Common myeloid progenitor, CD34-positive (primary cell): ENCODE data around the gene DDX54.

Experiments
- CTCF ChIA-PET: fragments of 350-600 bp; sonication (Branson Sonifier 250); formaldehyde crosslinking; loops from one replicate; lab custom pipeline; 2021; ENCODE audit warnings: antibody characterized with exemption; lab: Charles Lee
- POLR2A ChIA-PET: fragments of 350-600 bp; sonication (Branson Sonifier 250); formaldehyde crosslinking; loops from one replicate; lab custom pipeline; 2021; ENCODE audit warnings: antibody characterized with exemption; lab: Charles Lee
- DNase-seq, 3 donors: peaks; one replicate each; pipeline versions ENCODE4 v3.0.0 to v3.0.0-alpha.2; 2013
- H3K27ac ChIP-seq, 2 experiments: 1 replicate in 1 of 2; 2 replicates in 1 of 2; pipeline ENCODE4 v1.7.0; 2013; ENCODE audit warnings: inconsistent platforms in 2 of 2, low read length in 2 of 2, mild to moderate bottlenecking in 2 of 2, low read depth in 1 of 2, moderate library complexity in 1 of 2; ENCODE audit not compliant: severe bottlenecking in 2 of 2, insufficient read depth in 1 of 2, poor library complexity in 1 of 2
- H3K27me3 ChIP-seq, 5 experiments: replicated peaks in 2 of 5; 1 replicate in 3 of 5; 2 replicates in 2 of 5; pipeline versions ENCODE4 v1.6.1 to v1.7.0; 2013; ENCODE audit warnings: low read length in 4 of 5, mild to moderate bottlenecking in 2 of 5, moderate library complexity in 2 of 5, inconsistent platforms in 1 of 5; ENCODE audit not compliant: insufficient read depth in 5 of 5, control insufficient read depth in 4 of 5
- H3K36me3 ChIP-seq, 4 experiments: 1 replicate in 2 of 4; 2 replicates in 2 of 4; pipeline versions ENCODE4 v1.6.1 to v1.7.0; 2013; ENCODE audit warnings: low read length in 3 of 4, control low read depth in 1 of 4, mild to moderate bottlenecking in 1 of 4; ENCODE audit not compliant: control insufficient read depth in 4 of 4, insufficient read depth in 4 of 4
- H3K4me1 ChIP-seq, 4 experiments: 1 replicate in 3 of 4; 2 replicates in 1 of 4; pipeline versions ENCODE4 v1.6.1 to v1.7.1; 2013; ENCODE audit warnings: low read length in 3 of 4, mild to moderate bottlenecking in 3 of 4, control low read depth in 1 of 4, inconsistent platforms in 1 of 4, moderate library complexity in 1 of 4; ENCODE audit not compliant: control insufficient read depth in 4 of 4, insufficient read depth in 4 of 4; ENCODE audit errors: control extremely low read depth in 1 of 4
- H3K4me3 ChIP-seq, 7 experiments: 1 replicate in 4 of 7; 2 replicates in 3 of 7; pipeline versions ENCODE4 v1.5.1 to v1.7.0; 2013; ENCODE audit warnings: mild to moderate bottlenecking in 7 of 7, low read length in 6 of 7, moderate library complexity in 6 of 7, inconsistent platforms in 2 of 7, low read depth in 2 of 7, control low read depth in 1 of 7; ENCODE audit not compliant: insufficient read depth in 4 of 7, control insufficient read depth in 1 of 7; ENCODE audit errors: extremely low read depth in 1 of 7
- H3K9me3 ChIP-seq, 5 experiments: 1 replicate in 4 of 5; 2 replicates in 1 of 5; pipeline versions ENCODE4 v1.6.1 to v1.7.1; 2013; ENCODE audit warnings: low read length in 4 of 5, mild to moderate bottlenecking in 2 of 5, inconsistent platforms in 1 of 5, low read depth in 1 of 5, moderate library complexity in 1 of 5; ENCODE audit not compliant: control insufficient read depth in 4 of 5, insufficient read depth in 2 of 5; ENCODE audit errors: control extremely low read depth in 1 of 5
- WGBS: methylation state at CpG from one replicate; pipeline ENCODE4 v1.1.5; 2013; ENCODE audit not compliant: insufficient coverage; 5-methylcytosine and 5-hydroxymethylcytosine counted together

DDX54 gene

GRCh38 chr12:113113397-113113796 lies 71.9 kb downstream of the DDX54 start:
- no peak overlapping the region for H3K4me3 ChIP-seq
- no peaks in the 10 kb centered on the region for H3K9me3 ChIP-seq
- DNase-seq: no peak
- 97% methylated on average over 2 of the region's 2 CpGs for WGBS
- CTCF ChIA-PET: interaction anchor here (1.6 kb wide), 2 partner anchors 17 to 21 kb away, joined by 3 read pairs; no protein-coding TSS in a partner anchor
- H3K4me1 ChIP-seq: no peaks in the 10 kb centered on the region
- H3K27ac ChIP-seq: no peak overlapping the region
- H3K27me3 ChIP-seq: no peaks in the 10 kb centered on the region
- no peaks in the 10 kb centered on the region for H3K36me3 ChIP-seq
- POLR2A ChIA-PET: no interaction called here

- CTCF ChIA-PET: interaction anchor here (0.8 to 1.8 kb wide), 4 partner anchors 9 to 22 kb away, joined by 3 to 5 read pairs (median 3); no protein-coding TSS in a partner anchor
Observed at GRCh38 chr12:113112043-113112899, 73.0 kb downstream of the DDX54 start.

GRCh38 chr12:113111247-113111646 lies 74.0 kb downstream of the DDX54 start:
- H3K9me3 ChIP-seq: no peaks in the 10 kb centered on the region
- H3K4me3 ChIP-seq: no peak overlapping the region

More at GRCh38 chr12:113112043-113112899, 73.0 kb downstream of the DDX54 start:
- POLR2A ChIA-PET: no interaction called here
- H3K4me1 ChIP-seq: peaks cover 0 to under 1% (median 0%) of the 10 kb centered on the region in 4 experiments
- 85% methylated on average over 39 of the region's 39 CpGs for WGBS
- H3K9me3 ChIP-seq: no peaks in the 10 kb centered on the region
- no peaks in the 10 kb centered on the region for H3K27me3 ChIP-seq
- no peak overlapping the region for H3K4me3 ChIP-seq
- H3K36me3 ChIP-seq: no peaks in the 10 kb centered on the region
- no peak for DNase-seq
- no peak overlapping the region for H3K27ac ChIP-seq

GRCh38 chr12:113109872-113110599 lies 75.2 kb downstream of the DDX54 start:
- no peak overlapping the region for H3K27ac ChIP-seq
- H3K36me3 ChIP-seq: no peaks in the 10 kb centered on the region
- ChIA-PET POLR2A (no interaction called here), CTCF (interaction anchor here (0.8 to 3.2 kb wide), 4 partner anchors 11 to 62 kb away, joined by 4 to 7 read pairs (median 4); no protein-coding TSS in a partner anchor)
- no peaks in the 10 kb centered on the region for H3K27me3 ChIP-seq
- DNase-seq: no peak
- H3K9me3 ChIP-seq: no peaks in the 10 kb centered on the region
- WGBS: 69% methylated on average over 6 of the region's 7 CpGs
- H3K4me1 ChIP-seq: peaks cover 0 to 5% (median under 1%) of the 10 kb centered on the region in 4 experiments
- no peak overlapping the region for H3K4me3 ChIP-seq

More at GRCh38 chr12:113111247-113111646, 74.0 kb downstream of the DDX54 start:
- 75% methylated on average over 1 of the region's 3 CpGs for WGBS
- Histone ChIP-seq H3K4me1 (peaks cover 0 to 5% (median under 1%) of the 10 kb centered on the region in 4 experiments), H3K36me3 (no peaks in the 10 kb centered on the region), H3K27me3 (no peaks in the 10 kb centered on the region), H3K27ac (no peak overlapping the region)
- ChIA-PET POLR2A (no interaction called here), CTCF (interaction anchor here (1.4 to 1.8 kb wide), 2 partner anchors 10 to 20 kb away, joined by 3 to 5 read pairs; no protein-coding TSS in a partner anchor)
- DNase-seq: no peak

- no peaks in the 10 kb centered on the region for H3K9me3 ChIP-seq
- no peak overlapping the region for H3K27ac ChIP-seq
- H3K27me3 ChIP-seq: no peaks in the 10 kb centered on the region
- DNase-seq: no peak
- ChIA-PET POLR2A (no interaction called here), CTCF (interaction anchor here (0.8 to 3.2 kb wide), 4 partner anchors 11 to 61 kb away, joined by 3 to 7 read pairs (median 4); no protein-coding TSS in a partner anchor)
- WGBS: 98% methylated on average over 4 of the region's 5 CpGs
- no peaks in the 10 kb centered on the region for H3K36me3 ChIP-seq
- H3K4me1 ChIP-seq: peaks cover 0 to 5% (median under 1%) of the 10 kb centered on the region in 4 experiments
- no peak overlapping the region for H3K4me3 ChIP-seq
Observed at GRCh38 chr12:113109360-113109759, 75.9 kb downstream of the DDX54 start.

GRCh38 chr12:113108308-113108707 lies 77.0 kb downstream of the DDX54 start:
- H3K4me1 ChIP-seq: peaks cover 0 to 7% (median 6%) of the 10 kb centered on the region in 4 experiments
- POLR2A ChIA-PET: no interaction called here
- no peaks in the 10 kb centered on the region for H3K36me3 ChIP-seq
- no peaks in the 10 kb centered on the region for H3K9me3 ChIP-seq
- no peak overlapping the region for H3K27ac ChIP-seq
- WGBS: 94% methylated on average over 3 of the region's 4 CpGs
- H3K27me3 ChIP-seq: peaks cover 0 to 8% (median 1%) of the 10 kb centered on the region in 5 experiments
- no peak overlapping the region for H3K4me3 ChIP-seq
- CTCF ChIA-PET: interaction anchor here (1.6 to 3.2 kb wide), 2 partner anchors 59 to 60 kb away, joined by 3 to 7 read pairs; no protein-coding TSS in a partner anchor
- no peak for DNase-seq
